ENCODE data around the gene FGFR3.

FGFR3 gene

DNA sequence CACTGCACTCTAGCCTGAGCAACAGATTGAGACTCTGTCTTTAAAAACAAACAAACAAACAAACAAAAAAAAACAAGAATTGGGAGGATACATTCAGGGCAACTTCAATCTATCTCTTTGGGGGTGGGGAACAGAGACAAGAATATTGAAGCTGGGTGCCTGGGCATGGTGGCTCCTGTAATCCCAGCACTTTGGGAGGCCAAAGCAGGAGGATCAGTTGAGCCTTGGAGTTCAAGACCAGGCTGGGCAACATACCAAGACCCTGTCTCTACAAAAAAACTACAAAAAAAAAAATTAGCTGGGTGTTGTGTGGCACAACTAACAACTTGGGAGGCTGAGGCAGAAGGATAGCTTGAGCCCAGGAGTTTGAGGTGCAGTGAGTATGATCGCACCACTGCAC lies 61.7 kb downstream of the FGFR3 start:
- TF ChIP-seq CTCF (IDR thresholded peaks at IDR 0.05; ENCODE audit: control insufficient read depth, insufficient read depth, low read depth, low read length, missing control alignments): no peak
- DNase-seq (ENCODE audit: low read depth): no peak
- peak overlapping the region; percentile 90 for H3K4me3 ChIP-seq (ENCODE audit: control insufficient read depth, low read depth, low read length)

GRCh38 chr4:1855333-1856070 lies 62.4 kb downstream of the FGFR3 start:
- DNase-seq (ENCODE audit: low read depth): no peak
- peak overlapping the region; percentile 90 for H3K4me3 ChIP-seq (ENCODE audit: control insufficient read depth, low read depth, low read length)
- TF ChIP-seq CTCF (IDR thresholded peaks at IDR 0.05; ENCODE audit: control insufficient read depth, insufficient read depth, low read depth, low read length, missing control alignments): no peak

- no peak for TF ChIP-seq CTCF (IDR thresholded peaks at IDR 0.05; ENCODE audit: control insufficient read depth, insufficient read depth, low read depth, low read length, missing control alignments)
- DNase-seq (ENCODE audit: low read depth): peak; percentile 85
Measured at GRCh38 chr4:1856071-1856942, 63.2 kb downstream of the FGFR3 start, which contains the start of gene LETM1. LETM1 (minus strand) TSS chr4:1856156; CDS start chr4:1855950, 206 bp downstream.

GRCh38 chr4:1856943-1857699 lies 64.0 kb downstream of the FGFR3 start:
- no peak for DNase-seq (ENCODE audit: low read depth)
- TF ChIP-seq CTCF (IDR thresholded peaks at IDR 0.05; ENCODE audit: control insufficient read depth, insufficient read depth, low read depth, low read length, missing control alignments): no peak
- peak overlapping the region; percentile 90 for H3K4me3 ChIP-seq (ENCODE audit: control insufficient read depth, low read depth, low read length)

More at GRCh38 chr4:1856071-1856942, 63.2 kb downstream of the FGFR3 start, which contains the start of gene LETM1:
- peak within 1 kb of the TSS; percentile 90 for H3K4me3 ChIP-seq (ENCODE audit: control insufficient read depth, low read depth, low read length)

GRCh38 chr4:1857931-1858330 lies 64.8 kb downstream of the FGFR3 start:
- no peak for TF ChIP-seq CTCF (IDR thresholded peaks at IDR 0.05; ENCODE audit: control insufficient read depth, insufficient read depth, low read depth, low read length, missing control alignments)
- H3K4me3 ChIP-seq (ENCODE audit: control insufficient read depth, low read depth, low read length): no peak overlapping the region
- DNase-seq (ENCODE audit: low read depth): no peak

All from AG09309 (cell line).